ENCODE measurements around the gene B3GNT2. TPM values are rescaled to one million over a fixed set of nuclear protein-coding genes. Genes with fewer than 3 reads are reported as not detected.

The B3GNT2 gene
- total and polyA plus RNA-seq, 9 of the 15 experiments (the other 6 are each of a cell fraction or from before 2014, with no cell fraction given): 6.0 to 38.9 (median 25.0) TPM

DNA sequence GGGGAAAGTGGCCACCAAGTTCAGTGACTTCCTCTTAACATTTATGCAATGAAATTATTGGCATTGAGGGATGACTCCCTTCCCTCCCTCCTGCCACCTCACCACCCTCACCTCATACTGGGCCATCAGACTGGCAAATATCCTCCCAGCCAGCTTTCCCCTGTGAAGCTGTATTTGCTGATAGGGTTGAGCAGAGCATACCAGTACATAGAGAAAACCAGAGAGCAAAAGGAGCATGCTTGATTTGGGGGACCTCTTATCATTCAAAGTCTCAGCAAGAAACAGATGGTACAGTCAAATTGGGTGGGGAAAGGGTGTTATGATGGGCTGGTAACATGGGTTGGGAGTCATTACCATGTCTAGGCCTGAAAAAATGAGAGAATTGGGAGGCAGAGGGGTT is 19.1 kb upstream of the B3GNT2 start (continued):
- no peak for TF ChIP-seq PYGO2 (tag; IDR thresholded peaks at IDR 0.05)

DNA sequence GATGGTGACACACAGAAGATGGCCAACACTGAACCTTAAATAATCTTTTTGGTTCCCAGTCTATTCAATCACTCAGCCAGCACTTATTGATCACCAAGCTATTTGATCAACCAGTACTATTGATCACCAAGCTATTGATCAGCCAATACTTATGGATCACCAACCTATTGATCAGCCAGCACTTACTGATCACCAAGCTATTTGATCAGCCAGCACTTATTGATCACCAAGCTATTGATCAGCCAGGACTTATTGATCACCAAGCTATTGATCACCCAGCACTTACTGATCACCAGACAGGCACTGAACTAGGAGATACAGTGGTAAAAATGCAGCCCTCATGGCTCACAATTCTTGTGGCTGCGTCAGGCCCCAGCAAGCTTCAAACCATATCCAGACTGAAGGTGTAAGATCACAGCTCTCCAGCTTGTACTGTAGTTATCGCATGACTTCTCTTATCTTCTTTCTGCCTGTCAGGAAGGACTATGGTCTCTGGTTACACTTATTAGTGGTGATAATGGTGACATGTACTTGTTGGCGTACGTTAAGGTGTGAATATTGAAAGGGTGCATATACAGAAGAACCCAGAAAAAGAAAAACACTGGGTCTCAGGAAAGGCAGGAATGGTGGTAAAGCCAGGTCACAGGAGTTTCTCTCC is 18.4 kb upstream of the B3GNT2 start:
- DNase-seq (ENCODE audit: extremely low read depth in 1 of 4, low spot score in 3 of 4) (peak; percentile 52 to 69 (median 63)), FAIRE-seq (peak; percentile 57), ATAC-seq (peak; percentile 78)
- ChIA-PET POLR2A (interaction anchor here (0.6 to 1.6 kb wide), 4 partner anchors 8 to 199 kb away, joined by 3 to 7 read pairs (median 4); no protein-coding TSS in a partner anchor), CTCF (ENCODE audit: low intra/inter-chr PET ratio) (no interaction called here)
- H3K9me1 ChIP-seq (ENCODE audit: control insufficient read depth, insufficient read depth, low read length): peaks cover 4% of the 10 kb centered on the region
- no peaks in the 10 kb centered on the region for H3K36me3 ChIP-seq (ENCODE audit: control insufficient read depth, insufficient read depth, low read length)
- in situ Hi-C loops (cut with MboI) (no loop called here), intact Hi-C loops (cut with micrococcal nuclease) (no loop called here)
- H2AFZ ChIP-seq (ENCODE audit: low read depth, low read length): peak overlapping the region; percentile 54
- H3K27ac ChIP-seq (ENCODE audit: extremely low read depth, low read depth, low read length): peak overlapping the region; percentile 46; the same call in 2 of the 3 replicates
- H3K4me1 ChIP-seq (replicated peaks in 1 of 2; ENCODE audit: control insufficient read depth in 2 of 2, insufficient read depth in 2 of 2, low read length in 2 of 2): peaks cover 7 to 26% of the 10 kb centered on the region in 2 experiments; a peak in 3 of 5 replicates
- no peaks in the 10 kb centered on the region for H3K79me2 ChIP-seq (ENCODE audit: control insufficient read depth, insufficient read depth, low read length)
- H3K9me3 ChIP-seq (replicated peaks; ENCODE audit: control insufficient read depth, insufficient read depth, low read depth, low read length): no peaks in the 10 kb centered on the region
- no peaks in the 10 kb centered on the region for H4K20me1 ChIP-seq (replicated peaks; ENCODE audit: control insufficient read depth, insufficient read depth, low read length)
- H3K27me3 ChIP-seq (ENCODE audit: control insufficient read depth in 2 of 2, insufficient read depth in 2 of 2, low read length in 2 of 2): no peaks in the 10 kb centered on the region
- WGBS (ENCODE audit: insufficient coverage, low coverage, missing lambda C conversion rate): 1% methylated on average over 4 of the region's 4 CpGs
- no peak overlapping the region for H3K4me3 ChIP-seq
- H3K4me2 ChIP-seq (ENCODE audit: insufficient read depth, low read length): peak overlapping the region; percentile 59
- peak overlapping the region; percentile 17 to 21; a peak in 1 of 4 replicates for H3K9ac ChIP-seq (ENCODE audit: insufficient read depth in 1 of 2, low read depth in 2 of 2, low read length in 2 of 2)
- BruUV-seq (replicated peaks): no TSS peak
- TF ChIP-seq SMARCA5 (IDR thresholded peaks at IDR 0.05) (0 out of 2 replicates have a peak, but pooled peaks have one; percentile 32), NR2C2 (CRISPR knock-in tag; IDR thresholded peaks at IDR 0.05) (no peak), NR2C2 (tag; IDR thresholded peaks at IDR 0.05) (no peak), SRF (CRISPR knock-in tag; IDR thresholded peaks at IDR 0.05) (no peak), TSC22D4 (tag; IDR thresholded peaks at IDR 0.05) (no peak), ZNF644 (tag; IDR thresholded peaks at IDR 0.05; ENCODE audit: low read depth) (no peak)
- TF ChIP-seq, protein P1, sequence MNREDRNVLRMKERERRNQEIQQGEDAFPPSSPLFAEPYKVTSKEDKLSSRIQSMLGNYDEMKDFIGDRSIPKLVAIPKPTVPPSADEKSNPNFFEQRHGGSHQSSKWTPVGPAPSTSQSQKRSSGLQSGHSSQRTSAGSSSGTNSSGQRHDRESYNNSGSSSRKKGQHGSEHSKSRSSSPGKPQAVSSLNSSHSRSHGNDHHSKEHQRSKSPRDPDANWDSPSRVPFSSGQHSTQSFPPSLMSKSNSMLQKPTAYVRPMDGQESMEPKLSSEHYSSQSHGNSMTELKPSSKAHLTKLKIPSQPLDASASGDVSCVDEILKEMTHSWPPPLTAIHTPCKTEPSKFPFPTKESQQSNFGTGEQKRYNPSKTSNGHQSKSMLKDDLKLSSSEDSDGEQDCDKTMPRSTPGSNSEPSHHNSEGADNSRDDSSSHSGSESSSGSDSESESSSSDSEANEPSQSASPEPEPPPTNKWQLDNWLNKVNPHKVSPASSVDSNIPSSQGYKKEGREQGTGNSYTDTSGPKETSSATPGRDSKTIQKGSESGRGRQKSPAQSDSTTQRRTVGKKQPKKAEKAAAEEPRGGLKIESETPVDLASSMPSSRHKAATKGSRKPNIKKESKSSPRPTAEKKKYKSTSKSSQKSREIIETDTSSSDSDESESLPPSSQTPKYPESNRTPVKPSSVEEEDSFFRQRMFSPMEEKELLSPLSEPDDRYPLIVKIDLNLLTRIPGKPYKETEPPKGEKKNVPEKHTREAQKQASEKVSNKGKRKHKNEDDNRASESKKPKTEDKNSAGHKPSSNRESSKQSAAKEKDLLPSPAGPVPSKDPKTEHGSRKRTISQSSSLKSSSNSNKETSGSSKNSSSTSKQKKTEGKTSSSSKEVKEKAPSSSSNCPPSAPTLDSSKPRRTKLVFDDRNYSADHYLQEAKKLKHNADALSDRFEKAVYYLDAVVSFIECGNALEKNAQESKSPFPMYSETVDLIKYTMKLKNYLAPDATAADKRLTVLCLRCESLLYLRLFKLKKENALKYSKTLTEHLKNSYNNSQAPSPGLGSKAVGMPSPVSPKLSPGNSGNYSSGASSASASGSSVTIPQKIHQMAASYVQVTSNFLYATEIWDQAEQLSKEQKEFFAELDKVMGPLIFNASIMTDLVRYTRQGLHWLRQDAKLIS (CRISPR knock-in tag; IDR thresholded peaks at IDR 0.05): no peak

Data from K562 (cell line).